A673 (cell line): ENCODE data around the gene THSD8.

ENCODE experiments used
- CTCF ChIP-seq: fragments of 300-800, 200-600 bp; sonication (generic); conservative IDR thresholded peaks from 2 replicates; pipeline ENCODE4 v1.5.1; 2017; ENCODE audit warnings: low read depth, mild to moderate bottlenecking, antibody characterized with exemption, low read length, moderate library complexity, mixed read lengths
- EZH2 ChIP-seq: fragments of 200-600 bp; sonication (generic); IDR thresholded peaks from 2 replicates; pipeline ENCODE4 v1.6.1; 2017; ENCODE audit warnings: borderline replicate concordance, low read depth, mild to moderate bottlenecking, mixed read lengths, antibody characterized with exemption, low read length; ENCODE audit not compliant: poor library complexity, severe bottlenecking

GRCh38 chr19:12843328-12843727, 41.5 kb downstream of the THSD8 start:
- TF ChIP-seq CTCF: no peak
- TF ChIP-seq EZH2: no peak
